GM06990 (cell line): Measurements from ENCODE around the gene KCTD17.

ENCODE experiments used
- DNase-seq: peaks from one replicate; pipeline ENCODE4 v3.0.0-alpha.2; 2011; ENCODE audit not compliant: insufficient read length; ENCODE audit errors: extremely low read depth
- H3K27me3 ChIP-seq: replicated peaks from 2 replicates; pipeline ENCODE4 v1.6.0; 2011; ENCODE audit warnings: low read length; ENCODE audit not compliant: control insufficient read depth, insufficient read depth
- H3K36me3 ChIP-seq: 2 replicates; pipeline ENCODE4 v1.5.1; 2011; ENCODE audit warnings: low read length; ENCODE audit not compliant: control insufficient read depth, insufficient read depth
- H3K4me3 ChIP-seq: replicated peaks from 2 replicates; pipeline ENCODE4 v1.5.1; 2011; ENCODE audit warnings: low read depth, mild to moderate bottlenecking, control low read depth, low read length
- TF ChIP-seq, protein P1 (sequence below): IDR thresholded peaks from 2 replicates; pipeline ENCODE4 v1.5.1; 2011; ENCODE audit warnings: low read length, control low read depth, mild to moderate bottlenecking, inconsistent platforms; ENCODE audit not compliant: insufficient read depth, poor library complexity, severe bottlenecking

KCTD17 gene

GRCh38 chr22:37009490-37009889, 42.1 kb upstream of the KCTD17 start:
- H3K36me3 ChIP-seq: no peaks in the 10 kb centered on the region
- no peak for DNase-seq
- H3K27me3 ChIP-seq: no peaks in the 10 kb centered on the region; the same call in none of the 2 replicates
- no peak overlapping the region for H3K4me3 ChIP-seq
- TF ChIP-seq, protein P1, sequence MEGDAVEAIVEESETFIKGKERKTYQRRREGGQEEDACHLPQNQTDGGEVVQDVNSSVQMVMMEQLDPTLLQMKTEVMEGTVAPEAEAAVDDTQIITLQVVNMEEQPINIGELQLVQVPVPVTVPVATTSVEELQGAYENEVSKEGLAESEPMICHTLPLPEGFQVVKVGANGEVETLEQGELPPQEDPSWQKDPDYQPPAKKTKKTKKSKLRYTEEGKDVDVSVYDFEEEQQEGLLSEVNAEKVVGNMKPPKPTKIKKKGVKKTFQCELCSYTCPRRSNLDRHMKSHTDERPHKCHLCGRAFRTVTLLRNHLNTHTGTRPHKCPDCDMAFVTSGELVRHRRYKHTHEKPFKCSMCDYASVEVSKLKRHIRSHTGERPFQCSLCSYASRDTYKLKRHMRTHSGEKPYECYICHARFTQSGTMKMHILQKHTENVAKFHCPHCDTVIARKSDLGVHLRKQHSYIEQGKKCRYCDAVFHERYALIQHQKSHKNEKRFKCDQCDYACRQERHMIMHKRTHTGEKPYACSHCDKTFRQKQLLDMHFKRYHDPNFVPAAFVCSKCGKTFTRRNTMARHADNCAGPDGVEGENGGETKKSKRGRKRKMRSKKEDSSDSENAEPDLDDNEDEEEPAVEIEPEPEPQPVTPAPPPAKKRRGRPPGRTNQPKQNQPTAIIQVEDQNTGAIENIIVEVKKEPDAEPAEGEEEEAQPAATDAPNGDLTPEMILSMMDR: no peak

GRCh38 chr22:37010174-37010573, 41.4 kb upstream of the KCTD17 start:
- no peak for DNase-seq
- no peak overlapping the region for H3K4me3 ChIP-seq
- H3K36me3 ChIP-seq: no peaks in the 10 kb centered on the region
- no peaks in the 10 kb centered on the region; the same call in none of the 2 replicates for H3K27me3 ChIP-seq
- TF ChIP-seq, protein P1: no peak

- H3K36me3 ChIP-seq: no peaks in the 10 kb centered on the region
- H3K27me3 ChIP-seq: no peaks in the 10 kb centered on the region; the same call in none of the 2 replicates
- no peak overlapping the region for H3K4me3 ChIP-seq
- DNase-seq: no peak
- TF ChIP-seq, protein P1: no peak
Measured at GRCh38 chr22:37010976-37011375, 40.6 kb upstream of the KCTD17 start.

DNA sequence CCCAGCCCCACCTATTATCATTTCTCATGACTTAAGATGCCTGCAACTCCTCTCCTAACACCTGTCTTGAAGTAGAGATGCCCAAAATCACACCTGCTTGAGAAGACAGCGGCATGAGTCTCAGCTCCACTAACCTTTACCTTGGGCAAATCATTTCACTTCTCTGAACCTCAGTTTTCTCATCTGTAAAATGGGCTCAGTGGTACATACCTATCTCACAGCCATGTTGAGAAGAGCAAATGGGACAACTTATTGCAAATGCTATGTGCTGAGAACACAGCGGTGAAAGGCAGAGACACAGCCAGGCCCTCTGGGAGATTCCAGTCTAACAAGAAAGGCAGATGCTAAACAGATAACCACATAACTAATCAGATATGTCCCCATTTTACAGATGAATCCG, 40.1 kb upstream of the KCTD17 start:
- Histone ChIP-seq H3K27me3 (no peaks in the 10 kb centered on the region; the same call in none of the 2 replicates), H3K4me3 (no peak overlapping the region), H3K36me3 (no peaks in the 10 kb centered on the region; the same call in 1 of the 2 replicates)
- TF ChIP-seq, protein P1: no peak
- DNase-seq: no peak

DNA sequence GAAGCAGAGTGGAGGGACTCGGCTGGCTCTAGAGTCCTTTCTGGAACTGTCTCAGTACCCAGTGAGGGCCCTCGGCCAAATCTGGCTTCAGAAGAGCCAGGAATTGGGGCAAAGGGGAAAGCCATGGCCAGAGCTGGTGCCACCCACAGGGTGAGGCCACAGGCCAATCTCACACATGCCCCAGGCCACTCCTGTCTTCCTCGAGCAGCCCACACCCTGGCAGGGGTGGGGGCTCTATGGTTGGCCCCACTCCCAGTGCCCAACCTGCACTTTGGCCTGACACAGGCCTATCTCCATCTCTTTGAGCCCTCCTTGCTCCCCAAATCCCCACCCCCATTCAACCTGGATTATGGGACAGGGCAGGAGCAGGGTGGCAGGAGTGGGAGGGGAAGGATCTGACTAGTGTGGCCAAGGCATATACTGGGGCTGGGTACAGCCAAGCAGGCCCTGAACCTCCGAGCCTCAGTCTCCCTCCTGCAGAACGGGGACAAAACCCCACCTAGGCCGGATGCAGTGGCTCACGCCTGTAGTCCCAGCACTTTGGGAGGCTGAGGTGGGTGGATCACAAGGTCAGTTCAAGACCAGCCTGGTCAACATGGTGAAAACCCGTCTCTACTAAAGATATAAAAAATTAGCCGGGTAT, 39.2 kb upstream of the KCTD17 start:
- no peaks in the 10 kb centered on the region; the same call in 1 of the 2 replicates for H3K27me3 ChIP-seq
- TF ChIP-seq, protein P1: no peak
- DNase-seq: no peak
- H3K4me3 ChIP-seq: no peak overlapping the region
- H3K36me3 ChIP-seq: no peaks in the 10 kb centered on the region; the same call in 1 of the 2 replicates
